ENCODE measurements around the gene KAT7. TPM values are rescaled to one million over a fixed set of nuclear protein-coding genes. Genes with fewer than 3 reads are reported as not detected.

Gene KAT7
- total RNA-seq, 1 donor from 2014 or later, result 49.0 TPM

DNA sequence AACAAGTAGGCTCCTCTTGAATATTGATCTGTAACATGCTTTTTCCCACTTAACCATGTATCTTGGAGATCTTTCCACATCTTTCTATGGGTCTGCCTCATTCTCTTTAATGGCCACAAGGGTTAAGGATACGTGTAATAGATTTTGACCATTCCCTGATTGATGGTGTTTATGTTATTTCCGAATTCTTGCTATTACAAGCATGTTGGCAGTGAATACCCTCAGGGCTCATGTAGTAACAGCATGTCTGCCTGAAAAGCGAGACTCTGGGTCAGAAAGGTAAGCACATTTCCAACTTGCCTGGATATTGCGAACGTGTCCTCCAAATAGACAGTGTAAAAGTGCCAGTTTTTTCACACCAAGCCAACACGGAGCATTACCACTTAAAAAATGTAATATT lies 54.4 kb downstream of the KAT7 start:
- no peak for DNase-seq

GRCh38 chr17:49843774-49844350 lies 55.4 kb downstream of the KAT7 start:
- no peak for DNase-seq

DNA sequence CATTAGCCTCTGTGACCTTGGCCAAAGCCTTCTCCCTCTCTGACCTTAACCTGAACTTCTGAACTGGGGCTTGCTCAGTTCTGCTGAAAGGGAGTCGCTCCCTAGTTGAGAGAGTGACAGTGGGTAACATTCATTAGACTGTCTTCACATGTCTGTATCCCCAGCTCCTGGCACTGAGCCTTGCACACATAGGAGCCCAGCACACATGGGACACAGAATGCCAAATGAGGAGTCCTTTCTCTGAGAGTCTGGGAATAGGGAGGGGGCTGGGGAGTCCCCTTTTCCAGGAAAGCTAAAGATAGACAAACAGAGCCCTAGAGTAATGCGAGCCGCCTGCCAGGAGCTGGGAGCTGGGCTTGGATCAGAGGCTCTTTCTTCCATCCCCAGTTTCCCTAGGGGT lies 56.8 kb downstream of the KAT7 start:
- no peak for DNase-seq

DNA sequence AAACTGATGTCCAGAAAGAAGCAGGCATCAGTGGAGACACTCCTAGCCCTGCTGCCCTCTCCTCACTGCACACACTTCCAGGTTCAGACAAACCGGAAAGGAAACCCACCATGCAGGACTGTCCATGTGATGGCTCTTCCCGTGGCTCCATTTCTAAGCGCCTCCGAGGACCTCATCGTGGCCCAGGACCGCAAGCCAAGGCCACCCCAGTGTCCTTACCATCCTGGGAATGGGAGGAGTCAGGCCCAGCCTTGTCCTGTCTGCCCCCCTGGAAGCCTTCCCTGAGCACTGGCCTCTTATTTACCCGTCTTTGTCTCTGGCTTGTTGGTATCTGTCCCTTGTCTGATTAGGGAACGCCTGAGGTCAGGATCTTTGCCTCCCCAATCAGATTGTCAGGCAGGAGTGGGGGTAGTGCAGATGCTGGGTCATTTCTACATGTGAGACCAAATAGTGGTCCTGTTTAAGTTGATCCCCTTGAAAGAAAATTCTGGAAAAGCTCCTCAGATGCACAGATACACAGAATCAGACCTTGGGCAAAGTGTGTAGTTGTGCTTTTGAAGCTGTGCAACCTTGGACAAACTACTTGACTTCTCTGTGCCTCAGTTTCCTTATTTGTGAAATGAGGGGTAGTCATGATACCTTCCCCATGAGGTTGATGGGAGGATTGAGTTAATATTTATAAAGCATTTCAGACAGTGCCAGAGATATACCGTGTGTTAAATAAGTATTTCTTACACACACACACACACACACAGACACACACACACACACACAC lies 58.6 kb downstream of the KAT7 start:
- no peak for DNase-seq

DNA sequence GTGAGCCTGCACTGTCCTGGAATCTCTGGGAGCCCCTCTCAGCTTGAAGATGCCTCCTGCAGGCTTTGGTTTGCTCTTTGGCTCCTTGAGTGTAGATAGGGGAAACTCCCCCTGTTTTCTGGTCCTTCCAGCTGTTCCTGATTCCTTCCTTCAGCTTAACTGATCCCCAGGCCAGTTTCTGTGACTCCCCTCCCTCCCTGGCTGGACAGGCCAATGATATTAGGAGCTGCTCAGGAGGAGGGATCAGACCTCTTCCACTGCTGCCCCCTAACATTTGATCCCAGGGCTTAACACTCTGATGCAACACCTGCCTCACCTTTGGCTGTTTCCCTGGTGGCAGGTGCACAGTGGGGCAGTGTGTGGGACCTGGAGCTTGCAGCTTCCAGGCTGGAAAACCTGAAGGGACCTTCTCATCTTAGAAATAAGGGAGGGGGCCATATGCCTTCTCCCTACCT lies 59.6 kb downstream of the KAT7 start, which contains the start of gene TAC4:
Gene TAC4 (minus strand): TSS at position 51 of the 455 bp plus-strand sequence. CDS start 52 bp downstream, outside the sequence.
- DNase-seq, result no peak

GRCh38 chr17:49848739-49849138 lies 60.3 kb downstream of the KAT7 start:
- no peak for DNase-seq

- DNase-seq, result no peak
These were observed 61.7 kb downstream of the KAT7 start for GRCh38 chr17:49850218-49850610.

DNA sequence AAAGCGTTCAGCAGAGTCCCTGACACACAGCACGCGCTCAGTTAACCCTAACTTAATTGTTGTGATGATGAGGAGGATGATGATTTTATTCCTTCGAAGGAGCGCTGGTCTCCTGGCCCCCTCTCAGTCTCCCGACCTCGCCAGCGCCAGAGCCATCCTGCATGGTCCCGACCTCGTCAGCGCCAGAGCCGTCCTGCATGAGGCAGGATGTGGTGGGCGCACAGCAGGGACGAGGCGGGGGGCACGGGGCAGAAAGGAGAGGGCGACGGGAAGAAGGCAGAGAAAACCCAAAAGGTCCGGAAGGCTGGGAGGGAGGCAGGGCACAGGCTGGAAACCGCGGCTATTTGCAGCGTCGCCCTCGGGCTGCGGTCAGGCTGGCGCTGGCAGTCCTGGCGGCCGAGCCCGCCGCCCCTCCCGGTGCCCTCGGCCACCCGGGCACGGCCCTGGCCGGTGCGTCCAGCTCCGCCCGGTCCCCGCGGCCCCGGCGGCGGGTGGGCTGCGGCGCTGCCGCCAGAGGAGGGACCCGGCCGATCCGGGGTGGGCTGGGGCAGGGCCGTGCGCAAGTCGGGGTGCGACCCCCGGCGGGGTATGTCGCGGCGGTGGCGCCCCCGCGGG lies 62.4 kb downstream of the KAT7 start:
- DNase-seq, result no peak

DNA sequence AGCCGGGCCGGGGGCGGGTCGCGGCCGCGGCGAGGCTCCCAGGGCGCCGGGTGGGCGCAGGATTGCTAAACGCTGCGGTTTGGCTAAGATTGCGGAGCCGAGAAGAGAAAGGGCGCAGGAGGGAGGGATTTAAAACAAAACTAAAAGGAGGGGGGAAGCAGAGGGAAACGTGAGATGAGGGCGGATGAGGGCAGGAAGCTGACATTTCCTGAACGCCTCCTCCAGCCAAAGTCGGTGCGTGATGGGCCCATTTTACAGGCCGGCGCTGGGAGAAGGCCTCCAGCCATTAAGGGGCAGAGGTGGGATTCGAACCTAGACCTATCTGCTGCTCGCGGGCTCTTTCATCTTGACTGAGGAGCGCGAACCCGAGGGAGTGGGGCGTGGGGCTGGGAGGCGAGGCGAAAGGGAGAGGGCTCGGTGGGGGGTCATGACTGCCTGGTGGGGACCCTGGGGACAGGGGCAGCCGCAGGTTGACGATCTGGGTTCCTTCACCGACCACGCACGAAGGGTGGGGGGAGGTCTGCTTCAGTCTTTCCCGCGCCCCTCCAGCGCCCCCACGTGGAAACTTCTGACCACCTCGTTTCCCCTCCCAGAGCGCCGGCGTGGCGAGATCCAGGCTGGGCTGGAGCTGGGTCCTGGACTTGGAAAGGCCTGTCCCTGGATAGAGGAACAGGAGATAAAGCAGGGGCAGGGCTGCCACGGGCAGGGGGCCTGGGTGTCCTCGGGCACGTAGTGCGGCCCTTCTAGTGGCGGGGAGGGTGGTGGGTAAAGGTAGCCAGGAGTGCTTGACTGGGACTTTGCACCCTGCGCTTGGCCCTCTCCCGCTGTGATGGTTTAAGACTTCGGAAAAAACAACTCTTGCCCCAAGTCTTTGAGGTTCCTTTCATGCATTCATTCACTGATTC lies 63.2 kb downstream of the KAT7 start:
- no peak for DNase-seq

GRCh38 chr17:49853470-49854015 lies 65.1 kb downstream of the KAT7 start:
- no peak for DNase-seq

GRCh38 chr17:49854126-49854525 lies 65.6 kb downstream of the KAT7 start:
- DNase-seq, result no peak

GRCh38 chr17:49858796-49859195 lies 70.3 kb downstream of the KAT7 start:
- no peak for DNase-seq

DNA sequence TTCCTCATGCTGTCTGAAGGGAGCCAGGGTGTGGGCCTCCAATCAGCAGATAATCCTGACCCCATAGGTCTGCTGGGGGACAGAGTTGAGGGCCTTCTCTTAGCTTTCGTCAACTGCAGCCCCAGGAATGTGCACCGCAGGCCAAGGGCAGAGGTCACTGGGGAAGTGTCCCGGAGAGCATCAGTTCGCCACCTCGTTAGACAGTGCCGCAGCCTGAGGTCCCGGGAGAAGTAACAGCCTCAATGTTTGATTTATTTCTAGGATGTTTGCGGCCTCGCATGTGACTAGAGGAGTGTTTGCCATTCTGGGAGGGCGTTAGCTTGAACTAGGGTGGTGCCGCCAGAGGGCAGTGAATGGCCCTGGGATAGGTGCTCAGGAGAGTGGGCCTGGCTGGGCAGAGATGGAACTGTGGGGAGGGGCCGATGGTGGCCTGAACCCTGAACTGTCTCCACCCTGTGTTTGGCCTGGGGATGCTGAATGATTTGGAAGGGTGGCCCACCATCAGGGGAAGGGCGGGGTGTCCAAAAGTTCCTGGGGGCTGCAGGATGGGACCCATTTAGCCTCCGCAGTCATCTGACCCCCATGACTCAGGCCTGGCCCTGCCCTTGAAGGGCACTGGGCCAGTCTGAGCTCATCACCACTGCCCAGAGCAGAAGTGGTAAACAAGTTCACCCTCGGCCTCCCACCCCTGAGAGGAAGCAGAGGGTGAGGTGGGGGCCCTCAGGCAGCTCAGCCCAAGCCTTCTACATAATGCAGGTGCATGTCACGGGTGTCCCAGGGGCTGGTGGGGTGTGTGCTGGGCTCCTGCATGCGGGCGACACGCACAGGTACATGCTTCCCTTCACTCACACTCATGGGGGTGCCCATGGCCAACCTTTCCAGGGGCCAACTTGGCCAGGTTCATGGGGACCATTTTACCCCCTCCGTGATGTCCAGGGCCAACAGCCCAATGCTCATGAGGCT lies 71.8 kb downstream of the KAT7 start:
- DNase-seq, result no peak

DNA sequence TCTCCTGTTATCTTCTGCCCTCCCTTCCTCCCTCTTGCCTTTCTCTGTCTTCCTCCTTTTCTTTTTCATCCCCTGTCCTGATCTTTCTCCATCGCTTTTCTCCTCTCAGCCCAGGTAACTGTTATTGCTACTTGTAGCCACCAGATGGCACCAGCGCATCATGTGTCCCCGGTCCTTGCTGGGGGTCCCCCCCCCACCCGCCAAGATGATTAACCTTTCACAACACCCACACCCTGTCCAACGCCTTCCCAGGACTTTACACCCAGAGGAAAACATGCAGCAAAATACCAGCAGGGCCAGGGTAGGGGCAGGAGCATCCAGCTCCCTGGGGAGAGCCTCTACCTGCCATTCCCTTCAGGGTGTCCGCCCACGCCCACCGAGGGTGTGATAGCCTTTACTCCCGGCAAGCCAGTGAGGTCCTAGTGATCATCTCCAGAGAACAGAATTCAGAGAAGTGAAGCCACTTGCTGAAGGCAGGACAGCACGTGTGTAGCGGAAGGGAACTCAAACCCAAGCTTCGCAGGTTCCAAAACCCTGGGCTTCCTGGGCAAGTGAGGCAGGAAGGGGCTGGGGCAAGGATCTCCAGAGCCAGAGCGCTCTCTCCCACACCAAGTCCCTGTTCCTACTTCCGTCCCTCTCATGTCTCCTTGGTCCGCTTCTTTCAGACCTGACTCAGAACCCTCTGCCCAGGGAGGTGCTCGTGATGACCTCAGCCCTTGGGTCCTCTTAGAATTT lies 72.8 kb downstream of the KAT7 start:
- DNase-seq, result no peak

DNA sequence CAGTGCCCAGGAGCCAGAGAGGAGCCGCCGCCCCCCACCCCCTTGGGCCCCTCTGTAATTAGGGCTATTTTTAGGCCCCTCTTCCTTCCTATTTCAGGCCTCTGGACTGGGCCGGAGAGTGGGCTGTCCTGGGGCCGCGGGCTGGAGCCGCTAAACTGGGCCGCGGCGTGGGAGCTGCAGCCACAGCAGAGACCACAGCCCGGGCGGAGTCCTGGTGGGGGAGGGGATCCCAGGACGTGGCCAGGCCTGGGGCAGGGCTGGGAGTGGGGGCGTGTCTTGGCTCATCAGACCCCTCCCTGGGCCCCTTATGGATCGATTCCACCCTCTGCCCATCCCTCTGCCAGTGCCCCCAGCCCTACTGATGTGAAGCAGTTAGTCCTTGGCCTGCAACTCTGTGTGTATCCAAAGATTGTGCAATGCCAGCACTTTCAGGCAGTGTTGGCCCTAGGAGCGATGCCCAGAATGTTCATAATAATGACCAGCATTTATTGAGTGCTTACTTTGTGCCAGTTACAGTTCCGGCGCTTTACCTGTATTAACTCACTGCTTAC lies 74.4 kb downstream of the KAT7 start:
- DNase-seq, result no peak

DNA sequence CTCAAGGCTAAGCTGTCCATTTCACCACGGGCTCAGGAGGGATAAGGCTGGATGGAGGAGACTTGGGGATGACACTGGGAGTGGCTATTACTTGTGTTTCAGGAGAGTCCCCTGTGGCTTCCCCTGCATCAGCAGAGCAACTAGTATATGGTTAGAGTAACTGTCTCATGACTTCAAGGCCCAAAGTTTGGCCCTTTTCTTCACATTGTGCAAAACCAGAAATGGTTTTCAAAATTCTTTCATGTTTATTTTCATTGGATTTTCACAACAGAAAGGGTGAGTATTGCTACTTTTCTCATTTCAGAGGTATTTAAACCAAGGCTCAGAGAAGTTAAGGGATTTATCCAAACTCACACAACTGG lies 77.5 kb downstream of the KAT7 start:
- DNase-seq, result no peak

DNA sequence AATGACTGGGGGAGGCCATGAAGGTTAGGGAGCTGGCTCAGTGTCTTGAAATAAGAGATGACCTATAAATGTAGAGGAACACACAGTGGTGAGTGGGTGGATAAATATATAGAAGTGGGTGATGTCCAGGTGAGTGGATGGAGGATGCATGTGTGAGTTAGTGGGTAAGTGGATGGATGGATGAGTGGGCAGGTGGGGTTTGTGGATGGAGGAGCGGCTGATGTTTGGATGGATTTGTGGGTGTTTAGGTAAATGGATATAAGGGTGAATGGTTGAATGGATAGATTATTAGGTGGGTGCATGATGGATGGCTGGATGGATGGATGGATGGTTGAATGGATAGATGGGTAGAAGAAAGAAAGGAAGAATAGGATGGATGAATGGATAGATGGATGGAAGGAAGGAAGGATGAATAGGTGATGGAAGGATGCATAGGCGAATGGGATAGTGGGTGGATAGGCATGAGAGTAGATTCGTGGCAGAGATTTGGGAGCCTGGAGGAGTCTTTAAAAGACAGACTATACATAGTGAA lies 78.5 kb downstream of the KAT7 start:
- no peak for DNase-seq

- DNase-seq, result no peak
These were observed 80.5 kb downstream of the KAT7 start for GRCh38 chr17:49869038-49869374.

- DNase-seq, result no peak
These were observed 81.8 kb downstream of the KAT7 start for GRCh38 chr17:49870298-49870697.

DNA sequence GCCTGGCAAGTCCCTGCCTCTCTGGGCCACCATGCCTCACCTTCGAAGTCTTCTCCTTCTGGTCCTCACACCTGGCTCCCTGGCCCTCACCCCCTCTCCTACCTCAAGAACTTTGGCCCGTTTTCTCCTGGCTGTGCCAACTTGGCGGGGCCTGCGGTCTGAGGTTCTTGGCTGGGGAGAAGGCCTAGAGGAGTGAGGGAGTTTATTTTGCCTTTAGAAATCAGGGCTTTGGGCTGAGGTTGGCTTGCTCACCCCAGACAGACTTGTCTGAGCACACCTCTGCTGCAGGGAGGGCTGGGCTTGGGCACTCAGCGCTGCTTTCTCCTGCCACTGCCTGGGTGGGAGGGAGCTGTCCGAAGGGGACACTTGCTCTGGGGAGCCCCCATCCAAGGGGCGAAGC lies 82.7 kb downstream of the KAT7 start:
- DNase-seq, result no peak

All from occipital lobe (tissue), 2 donors.